NCI-H2107 (cell line): ENCODE data around the gene RYR1.
"Not testable (repeated sequence)": the region's sequence is repeated elsewhere in the genome, so short reads cannot be mapped to it uniquely, and the experiment has no call there.

ENCODE experiments used
- DNase-seq: peaks from one replicate; lab custom pipeline; 2025; lab: John Stamatoyannopoulos, UW

RYR1 gene

GRCh38 chr19:38561658-38562057 is 128.2 kb downstream of the RYR1 start:
- DNase-seq = no peak

- DNase-seq = no peak
Measured at GRCh38 chr19:38562096-38562495, 128.6 kb downstream of the RYR1 start.

DNA sequence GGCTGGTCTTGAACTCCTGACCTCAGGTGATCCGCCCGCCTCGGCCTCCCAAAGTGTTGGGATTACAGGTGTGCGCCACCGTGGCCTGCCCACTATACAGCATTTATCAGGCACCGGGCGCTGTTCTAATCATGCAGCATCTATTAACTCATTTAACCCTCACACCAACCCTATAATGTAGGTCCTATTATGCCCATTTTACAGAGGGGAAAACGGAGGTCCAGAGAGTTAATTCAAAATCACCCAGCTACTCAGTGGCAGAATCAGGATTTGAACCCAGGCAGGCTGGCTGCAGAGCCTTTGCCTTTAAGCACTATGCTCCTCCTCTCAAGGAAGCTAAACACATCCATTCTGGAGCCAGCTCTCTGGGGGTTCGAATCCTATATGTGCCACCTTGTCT is 130.0 kb downstream of the RYR1 start:
- DNase-seq = no peak

DNA sequence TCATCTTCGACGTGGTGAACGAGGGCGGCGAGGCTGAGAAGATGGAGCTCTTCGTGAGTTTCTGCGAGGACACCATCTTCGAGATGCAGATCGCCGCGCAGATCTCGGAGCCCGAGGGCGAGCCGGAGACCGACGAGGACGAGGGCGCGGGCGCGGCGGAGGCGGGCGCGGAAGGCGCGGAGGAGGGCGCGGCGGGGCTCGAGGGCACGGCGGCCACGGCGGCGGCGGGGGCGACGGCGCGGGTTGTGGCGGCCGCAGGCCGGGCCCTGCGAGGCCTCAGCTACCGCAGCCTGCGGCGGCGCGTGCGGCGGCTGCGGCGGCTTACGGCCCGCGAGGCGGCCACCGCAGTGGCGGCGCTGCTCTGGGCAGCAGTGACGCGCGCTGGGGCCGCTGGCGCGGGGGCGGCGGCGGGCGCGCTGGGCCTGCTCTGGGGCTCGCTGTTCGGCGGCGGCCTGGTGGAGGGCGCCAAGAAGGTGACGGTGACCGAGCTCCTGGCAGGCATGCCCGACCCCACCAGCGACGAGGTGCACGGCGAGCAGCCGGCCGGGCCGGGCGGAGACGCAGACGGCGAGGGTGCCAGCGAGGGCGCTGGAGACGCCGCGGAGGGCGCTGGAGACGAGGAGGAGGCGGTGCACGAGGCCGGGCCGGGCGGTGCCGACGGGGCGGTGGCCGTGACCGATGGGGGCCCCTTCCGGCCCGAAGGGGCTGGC is 131.6 kb downstream of the RYR1 start:
- no peak for DNase-seq

- DNase-seq = no peak
Measured at GRCh38 chr19:38565691-38566105, 132.2 kb downstream of the RYR1 start.

GRCh38 chr19:38569368-38569983 is 136.0 kb downstream of the RYR1 start:
- DNase-seq = no peak

DNA sequence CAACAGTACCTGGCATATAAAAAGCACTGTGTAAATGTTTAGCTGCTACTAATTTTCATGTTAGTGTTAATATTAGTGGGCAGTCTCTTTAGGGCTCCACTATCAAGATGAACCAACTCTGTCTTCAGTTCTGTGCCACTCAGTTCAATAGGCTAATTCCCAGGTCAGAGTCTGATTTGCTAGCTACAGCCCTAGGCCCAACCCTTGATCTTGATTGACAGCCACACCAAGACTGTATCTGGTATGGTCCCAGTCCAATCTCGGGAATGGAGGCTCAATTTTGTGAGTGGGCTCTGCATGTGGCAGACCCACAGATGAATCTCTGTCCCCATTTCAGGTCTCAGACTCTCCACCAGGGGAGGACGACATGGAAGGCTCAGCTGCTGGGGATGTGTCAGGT is 138.2 kb downstream of the RYR1 start:
- DNase-seq = no peak

DNA sequence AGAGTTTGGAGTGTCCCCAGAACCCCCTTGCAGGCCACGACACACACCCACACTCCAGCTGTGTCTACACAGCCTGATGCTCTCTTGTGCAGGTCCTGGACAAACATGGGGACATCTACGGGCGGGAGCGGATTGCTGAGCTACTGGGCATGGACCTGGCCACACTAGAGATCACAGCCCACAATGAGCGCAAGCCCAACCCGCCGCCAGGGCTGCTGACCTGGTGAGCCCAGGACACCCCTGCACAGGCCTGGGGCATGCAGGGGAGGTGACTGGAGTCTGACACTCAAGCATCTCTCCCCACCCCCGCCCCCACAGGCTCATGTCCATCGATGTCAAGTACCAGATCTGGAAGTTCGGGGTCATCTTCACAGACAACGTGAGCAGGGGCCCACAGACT is 144.3 kb downstream of the RYR1 start:
- no peak for DNase-seq

GRCh38 chr19:38579304-38579703 is 145.8 kb downstream of the RYR1 start:
- DNase-seq = not testable (repeated sequence)

GRCh38 chr19:38580080-38580479 is 146.6 kb downstream of the RYR1 start:
- no peak for DNase-seq

GRCh38 chr19:38583219-38583984 is 149.9 kb downstream of the RYR1 start:
- DNase-seq = no peak

DNA sequence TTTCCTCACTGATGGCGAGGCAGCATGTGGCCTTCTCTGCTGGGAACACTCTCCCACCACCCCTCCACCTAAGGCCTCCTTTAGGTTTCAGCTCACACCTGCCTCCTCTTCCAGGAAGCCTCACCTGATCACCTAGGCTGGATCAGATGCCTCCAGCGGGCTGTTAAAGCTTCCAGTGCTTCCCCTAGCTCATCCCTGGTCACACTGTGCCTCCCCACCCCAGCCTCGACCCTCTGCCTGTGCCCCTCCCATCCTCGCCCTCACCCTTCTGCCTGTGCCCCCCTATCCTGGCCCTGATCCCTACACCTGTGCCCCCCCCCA is 150.5 kb downstream of the RYR1 start:
- DNase-seq = no peak

- DNase-seq = no peak
Measured at GRCh38 chr19:38587562-38587961, 154.1 kb downstream of the RYR1 start.

DNA sequence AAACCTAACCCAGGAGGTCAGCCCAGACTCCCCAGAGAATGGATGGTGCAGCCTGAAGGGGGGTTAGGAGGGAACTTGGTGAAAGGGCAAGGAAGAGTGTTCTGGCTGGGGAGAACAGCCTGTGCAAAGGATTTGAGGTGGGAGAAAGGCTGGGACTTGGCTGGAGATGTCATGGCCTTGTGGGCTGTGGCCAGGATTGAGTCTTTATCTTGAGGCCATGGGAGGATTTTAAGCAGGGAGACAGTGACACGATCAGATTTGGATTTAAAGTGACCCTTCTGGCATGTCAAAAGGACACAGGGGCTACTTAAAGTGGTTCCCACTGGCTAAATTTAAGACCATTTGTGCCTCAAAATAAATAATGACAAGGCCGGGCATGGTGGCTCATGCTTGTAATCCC is 154.6 kb downstream of the RYR1 start:
- DNase-seq = no peak

DNA sequence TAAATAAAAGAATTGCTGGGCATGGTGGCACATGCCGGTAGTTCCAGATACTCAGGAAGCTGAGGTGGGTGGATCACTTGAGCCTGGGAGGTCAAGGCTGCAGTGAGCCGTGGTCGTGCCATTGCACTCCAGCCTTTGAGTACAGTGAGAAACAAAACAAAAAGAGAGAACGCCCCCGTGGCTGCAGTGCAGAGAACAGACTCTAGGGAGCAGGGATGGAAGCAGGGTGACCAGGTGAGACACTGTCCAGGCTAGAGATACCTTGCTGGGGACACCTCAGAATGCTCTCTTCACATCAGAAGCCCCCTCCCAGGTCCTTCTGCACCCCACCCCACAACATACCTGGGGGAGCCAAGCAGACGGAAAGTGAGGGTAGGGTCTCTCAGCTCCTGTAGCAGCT is 159.4 kb downstream of the RYR1 start:
- DNase-seq = no peak

DNA sequence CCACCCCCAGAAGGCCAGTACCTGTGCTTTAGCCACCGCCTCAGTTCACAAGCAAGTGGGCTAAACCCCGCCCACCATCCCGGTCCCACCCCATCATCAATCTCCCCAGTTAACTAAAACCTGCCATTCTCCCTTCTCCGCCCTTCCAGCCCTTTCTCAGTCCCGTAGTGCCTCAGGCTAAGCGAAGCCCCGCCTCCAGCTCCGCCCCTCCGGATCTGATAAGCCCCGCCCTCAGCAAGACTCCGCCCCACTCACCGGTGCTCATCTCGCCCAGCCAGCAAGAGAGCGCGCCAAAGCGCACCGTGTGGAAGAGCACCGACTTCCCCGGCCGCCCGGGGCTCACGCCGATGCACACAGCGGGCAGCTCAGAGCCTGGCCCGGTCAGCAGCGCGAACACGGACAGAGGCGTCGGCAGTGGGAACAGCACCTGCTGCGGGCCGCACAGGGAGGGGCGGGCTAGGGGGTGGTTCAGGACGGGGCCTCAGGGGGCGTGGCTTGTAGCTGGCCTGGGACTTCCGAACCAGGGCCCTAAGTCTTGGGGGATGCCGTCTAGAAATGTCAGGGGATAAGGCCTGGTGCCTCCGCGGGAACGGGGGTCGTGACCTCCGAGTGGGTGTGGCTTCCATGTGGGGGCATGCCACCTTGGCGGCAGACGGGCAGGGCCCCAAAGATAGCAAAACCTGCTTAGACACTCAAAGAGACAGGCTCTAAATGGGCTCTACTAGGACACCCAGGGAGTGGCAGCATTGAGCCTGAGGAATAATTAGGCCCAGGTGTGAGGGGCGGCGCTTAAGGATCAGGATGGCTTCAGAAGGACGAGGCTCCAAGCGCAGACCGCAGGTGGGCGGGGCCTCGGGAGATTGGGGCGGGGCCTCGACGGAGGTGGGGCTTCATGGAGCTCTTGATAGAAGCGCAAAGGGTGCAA is 162.8 kb downstream of the RYR1 start:
- peak; percentile 30 for DNase-seq

- DNase-seq = no peak
Measured at GRCh38 chr19:38597075-38597474, 163.6 kb downstream of the RYR1 start.

DNA sequence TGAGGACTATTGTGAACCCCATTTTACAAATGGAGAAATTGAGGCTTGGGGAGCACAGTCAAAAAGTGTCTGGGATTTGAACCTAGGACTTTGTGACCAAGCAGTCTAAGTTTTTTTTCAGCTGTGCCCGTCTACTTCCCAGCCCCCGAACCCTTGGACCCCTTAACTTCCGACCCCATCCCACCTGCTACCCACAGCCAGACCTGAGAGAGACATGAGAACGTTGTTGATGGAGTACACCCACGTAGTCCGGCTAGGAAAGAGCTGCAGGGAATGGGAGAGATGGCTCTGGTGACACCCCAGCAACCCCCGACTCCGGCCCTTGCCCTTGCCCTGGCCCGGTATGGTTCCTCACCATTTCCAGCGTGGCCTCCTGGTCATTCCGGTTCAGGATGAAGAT is 166.2 kb downstream of the RYR1 start:
- no peak for DNase-seq

DNA sequence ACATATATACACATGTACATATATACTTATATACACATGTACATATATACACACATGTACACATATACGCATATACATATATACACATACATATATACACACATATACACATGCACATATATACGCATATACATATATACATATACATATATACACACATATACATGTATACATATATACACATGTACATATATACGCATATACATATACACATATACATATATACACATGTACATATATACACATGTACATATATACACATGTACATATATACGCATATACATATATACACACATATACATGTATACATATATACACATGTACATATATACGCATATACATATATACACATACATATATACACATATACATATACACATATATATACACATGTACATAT is 169.4 kb downstream of the RYR1 start:
- DNase-seq = not testable (repeated sequence)

GRCh38 chr19:38606131-38606530 is 172.6 kb downstream of the RYR1 start:
- DNase-seq = no peak

DNA sequence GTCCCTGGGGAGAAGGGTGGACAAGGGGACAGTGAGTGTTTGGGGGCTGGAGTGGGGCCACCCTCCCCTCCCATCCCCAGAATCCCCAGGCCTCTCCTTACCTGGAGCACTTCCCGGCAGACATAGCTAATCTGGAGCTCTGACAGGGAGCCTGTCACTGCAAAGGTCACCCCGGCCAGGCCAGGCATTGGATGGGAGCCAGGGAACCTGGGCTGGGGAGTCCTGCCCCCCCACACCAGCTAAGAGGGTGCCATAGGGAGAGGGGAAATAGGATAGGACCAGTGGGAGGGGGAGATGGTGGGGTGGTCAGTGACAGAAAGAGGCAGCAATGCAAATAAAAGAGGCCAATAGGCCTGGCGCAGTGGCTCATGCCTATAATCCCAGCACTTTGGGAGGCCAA is 180.8 kb downstream of the RYR1 start:
- DNase-seq = no peak

- DNase-seq = no peak
Measured at GRCh38 chr19:38615007-38615581, 181.6 kb downstream of the RYR1 start.
